Stimulated activated CD4-positive, alpha-beta T cell treated with anti-CD3 and anti-CD28 coated beads, Interleukin-1b, Interleukin-23, amount 100 ng/mL, for 1 hour (primary cell): ENCODE results near the gene REEP3.
"Not testable (repeated sequence)": the region's sequence is repeated elsewhere in the genome, so short reads cannot be mapped to it uniquely, and the experiment has no call there.

Experiments
- DNase-seq, 2 donors: peaks; one replicate each; pipeline ENCODE4 v3.0.0-alpha.2; 2020; ENCODE audit warnings: low read depth in 2 of 2

REEP3 gene, protein sequence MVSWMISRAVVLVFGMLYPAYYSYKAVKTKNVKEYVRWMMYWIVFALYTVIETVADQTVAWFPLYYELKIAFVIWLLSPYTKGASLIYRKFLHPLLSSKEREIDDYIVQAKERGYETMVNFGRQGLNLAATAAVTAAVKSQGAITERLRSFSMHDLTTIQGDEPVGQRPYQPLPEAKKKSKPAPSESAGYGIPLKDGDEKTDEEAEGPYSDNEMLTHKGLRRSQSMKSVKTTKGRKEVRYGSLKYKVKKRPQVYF

DNA sequence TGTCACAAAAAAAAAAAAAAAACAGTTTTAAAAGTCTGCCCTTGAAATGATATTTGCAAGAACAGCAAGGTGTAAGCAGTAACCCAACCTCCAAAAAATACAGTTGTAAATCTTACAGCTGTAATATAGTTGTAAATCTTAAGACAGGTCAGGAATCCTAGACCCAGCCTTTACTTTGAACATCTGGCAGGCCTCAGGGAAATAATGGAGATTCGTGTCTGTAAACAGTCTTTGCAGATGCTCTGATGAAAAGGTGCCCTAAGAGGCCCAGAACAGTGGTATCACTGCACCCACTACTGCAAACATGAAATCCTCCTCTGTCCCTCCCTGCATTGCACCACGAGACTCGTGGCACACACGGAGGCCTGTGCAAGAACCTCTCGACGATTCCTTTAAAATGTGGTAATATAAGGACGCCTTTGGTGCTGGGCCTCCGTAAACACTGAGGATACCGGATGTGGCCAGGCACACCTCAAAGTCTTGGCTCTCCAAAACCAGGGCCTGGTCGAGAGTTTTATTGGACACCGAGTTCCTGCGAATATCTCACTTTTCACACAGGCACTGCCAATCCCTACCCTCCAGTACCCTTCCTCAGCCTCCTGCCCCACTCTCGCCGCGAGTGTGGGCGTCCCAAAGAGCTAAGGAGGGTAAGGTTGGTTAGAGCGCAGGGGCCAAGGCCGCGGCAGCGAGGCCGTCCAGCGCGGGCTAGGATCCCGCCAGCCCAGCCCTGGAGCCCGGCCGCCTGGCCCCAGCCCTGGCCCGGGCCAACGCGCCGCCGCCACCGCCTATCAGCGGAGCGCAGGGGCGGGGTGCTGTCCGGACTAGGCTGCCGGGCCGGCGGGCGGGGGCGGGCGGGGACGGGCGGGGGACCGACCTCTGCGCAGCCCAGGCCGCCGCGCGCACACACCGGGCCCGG is at the start of gene REEP3:
TSS of gene REEP3 (plus strand) at position 902 of the 916 bp plus-strand sequence. CDS start 145 bp downstream, outside the sequence.
- DNase-seq: no peak

DNA sequence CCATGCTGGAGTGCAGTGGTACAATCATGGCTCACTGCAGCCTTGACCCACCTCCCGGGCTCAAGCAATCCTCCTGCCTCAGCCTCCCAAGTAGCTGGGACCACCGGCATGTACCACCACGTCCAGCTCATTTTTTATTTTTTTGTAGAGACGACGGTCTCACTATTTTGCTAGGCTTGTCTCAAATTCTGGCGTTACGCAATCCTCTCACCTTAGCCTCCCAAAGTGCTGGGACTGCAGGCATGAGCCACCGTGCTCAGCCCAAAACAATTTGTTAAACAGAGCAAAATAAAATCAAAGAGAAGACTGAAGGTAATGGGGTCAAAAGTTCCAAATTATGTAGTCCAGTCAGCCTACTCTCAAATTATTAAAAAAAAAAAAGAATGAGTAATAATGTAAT is 46.7 kb upstream of the REEP3 start:
- DNase-seq: no peak

DNA sequence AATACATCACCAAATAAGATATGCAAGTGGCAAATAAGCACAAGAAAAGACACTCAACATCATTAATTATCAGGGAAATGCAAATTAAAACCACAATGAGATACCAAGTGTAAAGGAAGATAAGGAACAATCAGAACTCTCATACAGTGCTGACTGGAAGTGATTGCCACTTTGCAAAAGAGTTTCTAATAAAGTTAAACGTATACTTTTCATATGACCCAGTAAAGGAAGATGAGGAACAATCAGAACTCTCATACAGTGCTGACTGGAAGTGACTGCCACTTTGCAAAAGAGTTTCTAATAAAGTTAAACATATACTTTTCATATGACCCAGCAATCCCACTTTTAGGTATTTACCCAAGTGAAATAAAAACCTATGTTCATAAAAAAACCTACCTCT is 43.3 kb upstream of the REEP3 start:
- no peak for DNase-seq

DNA sequence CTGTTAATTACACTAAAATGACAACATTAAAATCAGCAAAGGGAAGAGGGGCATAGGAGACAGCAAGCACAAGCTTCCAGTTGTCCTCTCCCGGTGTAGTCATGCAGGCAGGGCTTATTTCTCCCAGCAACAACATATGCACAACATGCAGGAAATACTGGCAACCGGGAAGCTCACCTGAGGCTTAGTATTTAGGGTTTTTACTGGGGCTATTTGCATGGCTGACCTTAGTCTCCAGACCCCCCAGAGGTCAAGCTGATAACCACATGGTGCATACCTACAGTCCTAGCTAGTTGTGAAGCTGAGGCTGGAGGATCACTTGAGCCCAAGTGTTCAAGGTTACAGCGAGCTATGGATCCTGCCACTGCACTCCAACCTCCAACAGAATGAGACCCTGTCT is 42.6 kb upstream of the REEP3 start:
- no peak for DNase-seq

DNA sequence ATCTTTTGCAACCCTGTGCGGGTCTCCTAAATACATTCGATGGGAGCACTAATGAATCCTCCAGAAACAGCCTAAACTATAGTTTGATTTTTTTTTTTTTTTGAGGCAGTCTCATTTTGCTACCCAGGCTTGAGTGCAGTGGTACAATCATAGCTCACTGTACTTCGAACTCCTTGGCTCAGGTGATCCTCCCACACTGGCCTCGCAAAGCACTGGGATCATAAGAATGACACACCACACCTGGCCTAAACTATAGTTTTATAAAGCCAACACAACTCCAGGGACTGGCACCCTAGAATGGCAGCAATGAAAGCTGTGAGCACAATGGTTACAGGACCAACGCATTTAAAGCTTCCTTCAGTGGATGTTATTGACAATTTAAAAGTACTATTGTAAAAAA is 41.0 kb upstream of the REEP3 start:
- no peak for DNase-seq

DNA sequence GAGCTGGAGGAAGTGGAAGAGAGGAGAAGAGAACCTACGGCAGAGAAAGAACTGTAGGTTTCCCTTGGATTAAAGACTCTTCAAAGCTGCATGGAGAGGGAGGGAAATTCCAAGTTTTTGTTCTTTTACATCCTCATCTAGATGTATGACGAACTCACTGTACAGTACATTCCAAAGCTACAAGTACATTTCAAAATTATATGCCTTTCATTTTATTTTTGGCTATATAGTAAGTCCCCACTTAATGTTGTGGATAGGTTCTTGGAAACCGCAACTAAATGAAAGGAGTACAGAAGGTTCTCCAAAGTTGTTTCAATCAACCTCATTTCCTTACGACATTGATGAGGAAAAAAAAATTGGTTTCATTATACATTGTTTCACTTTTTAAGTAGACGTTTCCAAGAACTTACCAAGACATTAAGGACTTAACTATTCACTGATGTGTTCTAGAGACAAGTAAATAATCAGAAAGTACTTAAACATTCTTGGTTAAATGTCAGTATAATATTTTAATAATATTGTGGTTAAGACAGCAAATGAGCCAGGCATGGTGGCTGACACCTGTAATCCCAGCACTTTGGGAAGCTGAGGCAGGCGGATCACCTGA is 39.3 kb upstream of the REEP3 start:
- no peak for DNase-seq

DNA sequence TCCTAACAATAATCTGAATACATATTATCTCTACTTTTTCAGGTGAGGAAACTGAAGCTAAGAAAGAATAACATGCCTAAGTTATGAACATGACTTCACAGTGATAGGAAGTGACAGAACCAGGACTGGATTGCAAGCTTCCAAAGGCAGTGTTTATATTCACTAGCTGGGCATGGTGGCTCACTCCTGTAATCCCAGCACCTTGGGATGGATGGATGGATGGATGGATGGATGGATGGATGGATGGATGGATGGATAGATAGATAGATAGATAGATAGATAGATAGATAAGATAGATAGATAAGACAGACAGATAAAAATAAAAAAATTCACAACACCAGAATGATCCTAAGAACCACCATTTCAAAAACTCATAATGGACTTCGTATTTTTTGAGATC is 37.2 kb upstream of the REEP3 start:
- DNase-seq: no peak

DNA sequence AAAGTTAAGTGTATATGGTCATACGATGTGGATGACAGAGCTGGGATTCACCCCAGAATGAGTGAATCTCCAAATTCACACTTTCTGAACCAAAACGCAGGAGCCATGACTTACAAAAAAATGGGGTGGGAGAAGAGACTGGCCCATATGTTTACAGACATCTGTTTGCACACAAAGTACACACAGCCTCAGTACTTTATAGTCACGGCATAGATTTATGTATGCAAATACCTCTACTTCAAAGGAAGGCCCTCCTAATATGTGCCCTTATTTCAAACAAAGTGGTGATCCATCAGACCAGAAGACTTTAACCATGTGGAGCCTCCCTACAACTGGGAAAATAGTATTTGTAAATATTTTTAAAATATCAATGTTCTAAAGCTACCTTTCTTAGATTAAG is 33.2 kb upstream of the REEP3 start:
- DNase-seq: no peak

DNA sequence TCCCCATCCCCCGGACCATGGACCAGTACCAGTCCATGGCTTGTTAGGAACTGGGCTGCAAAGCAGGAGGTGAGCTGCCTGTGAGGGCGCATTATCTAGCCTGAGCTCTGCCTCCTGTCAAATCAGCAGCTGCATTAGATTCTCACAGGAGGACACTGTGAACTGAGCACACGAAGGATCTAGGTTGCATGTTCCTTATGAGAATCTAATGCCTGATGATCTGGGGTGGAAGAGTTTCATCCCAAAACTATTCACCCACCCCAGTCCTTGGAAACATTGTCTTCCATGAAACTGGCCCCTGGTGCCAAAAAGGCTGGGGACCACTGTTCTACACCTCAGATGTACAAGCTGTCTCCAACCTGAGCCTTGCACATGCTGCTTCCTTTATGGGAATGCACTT is 31.4 kb upstream of the REEP3 start:
- no peak for DNase-seq

DNA sequence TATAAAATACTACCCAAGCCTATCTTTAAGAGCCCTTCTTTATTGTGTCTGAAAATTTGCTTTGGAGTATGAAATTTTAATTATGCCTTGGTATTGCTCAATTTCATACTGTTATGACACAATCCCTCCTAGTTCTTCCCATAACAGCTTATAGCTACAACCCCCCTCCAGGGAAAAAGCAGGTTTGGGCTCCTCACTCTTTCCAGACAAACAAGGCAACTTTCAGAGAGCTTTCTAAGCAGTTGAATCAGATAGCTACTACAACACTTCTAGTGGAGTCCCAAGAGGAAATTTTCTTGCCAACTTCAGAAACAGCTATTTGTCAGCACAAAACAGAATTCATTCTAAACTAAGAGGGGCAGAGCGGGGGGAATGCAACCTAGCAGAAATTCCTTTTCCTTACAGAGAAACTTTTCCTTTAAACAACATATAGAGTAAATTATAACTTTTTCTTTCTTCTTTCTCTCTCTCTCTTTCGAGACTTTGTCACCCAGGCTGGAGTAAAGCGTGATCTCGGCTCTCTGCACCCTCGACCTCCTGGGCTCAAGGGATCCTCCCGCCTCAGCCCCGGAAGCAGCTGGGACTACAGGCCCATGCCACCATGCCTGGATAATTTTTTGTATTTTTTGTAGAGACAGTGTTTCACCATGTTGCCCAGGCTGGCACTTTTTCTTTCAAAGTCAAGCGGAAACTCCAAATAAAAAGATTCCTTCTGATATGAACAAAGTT is 29.4 kb upstream of the REEP3 start:
- no peak for DNase-seq

DNA sequence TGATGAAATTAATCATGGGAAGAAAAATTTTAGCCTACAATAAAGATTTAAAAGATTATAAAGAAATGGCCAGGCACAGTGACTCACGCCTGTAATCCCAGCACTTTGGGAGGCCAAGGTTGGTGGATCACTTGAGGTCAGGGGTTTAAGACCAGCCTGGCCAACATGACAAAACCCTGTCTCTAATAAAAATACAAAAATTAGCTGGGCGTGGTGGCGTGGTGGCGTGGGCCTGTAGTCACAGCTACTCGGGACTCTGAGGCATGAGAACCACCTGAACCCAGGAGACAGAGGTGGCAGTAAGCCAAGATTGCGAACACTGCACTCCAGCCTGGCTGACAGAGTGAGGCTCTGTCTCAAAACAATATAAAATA is 28.9 kb upstream of the REEP3 start:
- not testable (repeated sequence) for DNase-seq

DNA sequence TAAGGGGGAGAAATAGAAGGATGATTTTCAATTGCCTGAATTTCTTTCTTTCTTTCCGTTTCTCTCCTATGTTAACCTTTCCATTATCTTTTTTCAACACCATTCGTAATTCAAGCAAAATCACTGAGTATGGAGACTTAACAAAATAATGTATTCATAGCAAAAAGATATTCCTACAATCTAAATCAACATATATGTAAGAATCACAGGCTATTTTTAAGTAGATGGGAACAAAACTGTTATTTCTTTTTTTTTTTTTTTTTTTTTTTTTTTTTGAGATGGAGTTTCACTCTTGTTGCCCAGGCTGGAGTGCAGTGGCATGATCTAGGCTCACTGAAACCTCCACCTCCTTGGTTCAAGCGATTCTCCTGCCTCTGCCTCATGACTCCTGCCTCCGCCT is 28.2 kb upstream of the REEP3 start:
- DNase-seq: no peak

DNA sequence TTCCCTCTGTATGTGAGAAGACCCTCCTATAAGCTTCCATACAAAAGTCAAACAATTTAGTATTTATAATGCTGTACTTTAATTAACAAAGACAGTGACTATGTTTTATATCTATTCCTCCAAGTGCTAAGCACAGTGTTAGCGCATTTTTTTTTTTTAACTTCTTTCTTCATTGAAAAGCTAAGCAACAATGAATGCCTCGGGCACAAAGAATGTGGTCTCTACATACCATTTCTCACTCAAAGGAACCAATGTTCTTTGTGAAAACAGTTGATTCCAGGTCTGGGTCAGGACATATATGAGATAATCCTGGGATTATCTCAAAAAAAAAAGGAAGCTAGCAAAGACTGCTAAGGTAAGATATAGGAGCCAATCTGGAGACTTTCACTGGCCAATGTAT is 26.2 kb upstream of the REEP3 start:
- DNase-seq: no peak

DNA sequence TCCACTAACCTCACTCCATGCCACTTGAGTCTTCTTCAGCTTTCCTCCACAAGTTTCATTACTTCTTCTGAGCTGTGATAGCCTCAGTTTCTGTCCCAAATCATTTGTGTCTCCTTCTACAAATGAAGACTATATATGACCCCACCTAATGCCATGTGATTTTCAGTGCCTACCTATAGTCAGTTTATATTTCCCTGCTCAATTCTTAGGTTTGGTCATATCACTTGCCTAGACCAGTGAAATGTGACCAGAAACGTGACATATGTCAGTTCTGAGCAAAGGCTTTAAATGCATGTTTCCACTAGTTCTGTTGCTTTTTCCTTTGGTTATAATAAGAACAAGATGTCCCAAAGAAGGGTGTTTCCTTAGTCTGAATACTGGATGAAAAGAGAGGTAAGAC is 24.6 kb upstream of the REEP3 start:
- no peak for DNase-seq

DNA sequence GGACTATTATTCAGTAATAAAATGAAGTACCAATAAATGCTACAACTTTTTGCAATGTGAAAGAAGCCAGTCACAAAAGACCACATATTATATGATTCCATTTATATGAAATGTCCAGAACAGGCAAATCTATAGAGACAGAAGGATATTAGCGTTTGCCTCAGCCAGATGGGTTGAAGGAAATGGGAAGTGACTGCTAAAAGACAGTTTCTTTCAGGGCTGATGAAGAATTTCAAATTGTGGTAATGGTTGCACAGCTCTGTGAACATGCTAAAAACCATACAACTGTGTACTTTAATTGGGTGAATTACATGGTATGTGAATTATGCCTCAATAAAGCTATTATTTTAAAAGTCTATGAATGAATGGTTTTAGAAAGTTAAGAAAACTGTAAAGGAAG is 23.9 kb upstream of the REEP3 start:
- DNase-seq: no peak

DNA sequence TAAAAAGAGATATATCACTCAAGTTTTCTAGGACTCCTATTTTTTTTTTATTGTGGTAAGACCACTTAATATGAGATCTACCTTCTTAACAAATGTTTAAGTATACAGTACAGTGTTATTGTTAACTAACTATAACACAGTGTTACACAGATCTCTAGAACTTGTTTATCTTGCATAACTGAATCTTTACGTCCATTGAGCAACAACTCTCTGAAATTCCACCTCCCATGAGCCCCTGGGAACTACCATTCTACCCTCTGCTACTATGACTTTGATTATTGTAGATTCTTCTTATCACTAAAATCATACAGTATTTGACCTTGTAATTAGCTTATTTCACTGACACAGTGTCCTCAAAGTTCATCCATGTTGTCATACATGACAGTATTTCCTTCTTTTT is 22.5 kb upstream of the REEP3 start:
- DNase-seq: no peak

DNA sequence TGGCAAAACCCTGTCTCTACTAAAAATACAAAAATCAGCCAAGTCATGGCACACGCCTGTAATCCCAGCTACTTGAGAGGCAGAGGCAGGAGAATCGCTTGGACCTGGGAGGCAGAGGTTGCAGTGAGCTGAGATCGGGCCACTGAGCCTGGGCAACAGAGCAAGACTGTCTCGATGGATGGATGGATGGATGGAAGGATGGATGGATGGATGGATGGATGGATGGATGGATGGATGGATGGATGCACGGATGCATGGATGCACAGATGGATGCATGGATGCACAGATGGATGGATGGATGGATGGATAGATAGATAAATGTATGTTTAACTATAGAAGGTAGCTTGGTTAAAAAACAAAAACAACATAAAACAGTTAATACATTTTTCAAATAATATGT is 20.6 kb upstream of the REEP3 start:
- not testable (repeated sequence) for DNase-seq

DNA sequence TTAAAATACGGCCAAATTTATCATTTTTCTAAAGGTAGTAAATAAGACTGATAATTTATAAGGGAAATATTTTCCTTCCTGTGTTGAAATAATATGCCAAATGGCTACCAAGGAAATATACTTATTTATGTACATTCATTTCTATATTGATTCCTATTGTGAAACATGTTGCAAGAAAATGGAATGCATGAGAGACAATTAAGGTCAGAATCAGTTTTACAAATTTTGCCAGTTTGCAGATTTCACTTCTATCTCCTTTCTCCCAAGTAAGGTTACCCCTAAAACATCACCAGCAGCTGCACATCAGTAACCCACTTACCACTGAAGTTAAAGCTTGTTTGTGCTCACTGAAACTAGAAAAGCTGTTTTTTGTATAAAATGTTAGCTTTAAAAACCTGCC is 19.2 kb upstream of the REEP3 start:
- DNase-seq: no peak

DNA sequence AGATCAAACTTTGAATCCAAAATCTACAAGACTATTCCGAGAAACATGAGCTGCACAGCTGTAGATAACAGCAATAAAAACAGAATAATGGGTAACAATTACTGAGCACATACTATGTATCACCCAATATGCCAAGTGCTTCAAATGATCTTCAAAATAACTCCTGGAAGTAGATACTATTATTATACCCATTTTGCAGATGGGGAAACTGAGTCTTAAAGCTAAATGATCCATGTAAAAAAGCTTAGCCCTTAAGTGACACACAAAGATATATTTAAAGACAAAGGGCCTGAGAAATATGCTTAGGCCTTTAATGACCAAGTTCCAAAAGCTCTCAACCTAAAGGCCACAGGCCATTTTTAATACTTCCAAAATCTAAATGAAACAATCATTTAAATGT is 18.4 kb upstream of the REEP3 start:
- no peak for DNase-seq

DNA sequence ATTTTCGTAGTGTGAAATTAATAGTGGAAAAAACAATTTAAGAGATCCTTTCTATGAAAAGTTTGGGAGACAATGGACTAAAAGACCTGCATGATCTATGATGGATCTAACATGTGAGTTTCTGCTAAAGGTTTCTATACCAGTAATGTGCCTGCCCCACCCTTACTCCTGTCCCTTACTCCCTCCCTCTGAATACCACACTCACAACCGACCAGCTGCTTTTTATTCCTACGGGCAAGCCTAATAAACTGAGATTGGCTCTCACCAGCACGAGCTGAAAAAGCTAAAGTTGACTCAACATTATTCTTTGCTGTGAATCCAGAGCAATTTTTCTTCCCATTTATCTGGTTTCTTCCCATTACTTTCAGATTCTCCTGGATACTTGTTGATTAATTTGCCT is 17.8 kb upstream of the REEP3 start:
- no peak for DNase-seq

DNA sequence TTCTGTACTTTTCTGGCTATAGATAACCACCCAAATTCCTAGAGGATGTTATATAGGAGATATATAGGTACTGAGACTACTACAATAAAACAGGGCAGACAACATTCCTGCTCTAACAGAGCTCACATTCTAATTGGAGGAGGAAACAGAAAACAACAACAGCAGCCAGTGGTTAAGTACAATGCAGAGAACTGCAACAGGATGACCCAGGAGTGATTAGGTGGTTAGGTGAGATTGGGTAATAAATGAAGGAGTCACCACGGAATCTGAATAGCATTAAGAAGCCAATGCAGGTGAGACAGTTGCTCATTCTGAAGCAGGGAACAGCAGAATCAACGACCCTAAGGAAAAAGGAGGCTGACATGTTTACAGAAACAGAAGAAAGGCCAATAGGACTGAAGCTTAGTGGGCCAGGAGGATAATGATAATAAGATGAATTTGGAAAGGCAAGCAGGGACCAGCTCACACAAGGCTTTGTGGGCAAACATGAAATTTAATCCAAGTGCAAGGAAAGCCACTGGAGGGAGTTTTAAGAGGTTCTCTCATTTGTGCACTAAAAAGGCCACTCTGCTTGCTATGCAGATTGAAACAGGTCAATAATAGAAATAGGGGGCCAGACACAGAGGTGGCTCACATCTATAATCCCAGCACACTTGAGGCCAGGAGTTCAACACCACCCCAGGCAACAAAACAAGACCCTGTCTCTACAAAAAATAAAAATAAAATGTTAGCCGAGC is 16.9 kb upstream of the REEP3 start:
- DNase-seq: no peak

DNA sequence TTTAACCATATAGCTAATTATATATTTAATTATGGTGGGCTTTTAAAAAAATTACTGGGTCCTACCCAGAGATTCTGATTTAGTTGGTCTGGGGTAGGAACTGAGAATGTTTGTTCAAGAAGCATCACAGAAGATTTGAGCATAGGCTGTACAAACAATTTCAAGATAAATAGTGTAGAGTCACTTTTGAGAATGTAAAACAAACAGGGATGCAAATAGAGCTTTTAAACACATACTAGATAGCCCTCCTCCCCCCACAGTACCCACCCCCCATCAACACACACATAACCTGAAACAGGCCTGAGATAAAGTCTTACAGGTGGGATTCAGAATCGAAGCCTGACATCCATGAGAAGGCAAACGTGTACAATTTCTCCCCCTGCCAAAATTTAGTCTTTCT is 15.6 kb upstream of the REEP3 start:
- DNase-seq: no peak
